CD4-positive, alpha-beta T cell treated with Interferon gamma for 1 hour (primary cell): ENCODE measurements around the gene LMOD1.
"Not testable (repeated sequence)": the region's sequence is repeated elsewhere in the genome, so short reads cannot be mapped to it uniquely, and the experiment has no call there.

Experiments
- DNase-seq: peaks from one replicate; pipeline ENCODE4 v3.0.0-alpha.2; 2020

Gene LMOD1

DNA sequence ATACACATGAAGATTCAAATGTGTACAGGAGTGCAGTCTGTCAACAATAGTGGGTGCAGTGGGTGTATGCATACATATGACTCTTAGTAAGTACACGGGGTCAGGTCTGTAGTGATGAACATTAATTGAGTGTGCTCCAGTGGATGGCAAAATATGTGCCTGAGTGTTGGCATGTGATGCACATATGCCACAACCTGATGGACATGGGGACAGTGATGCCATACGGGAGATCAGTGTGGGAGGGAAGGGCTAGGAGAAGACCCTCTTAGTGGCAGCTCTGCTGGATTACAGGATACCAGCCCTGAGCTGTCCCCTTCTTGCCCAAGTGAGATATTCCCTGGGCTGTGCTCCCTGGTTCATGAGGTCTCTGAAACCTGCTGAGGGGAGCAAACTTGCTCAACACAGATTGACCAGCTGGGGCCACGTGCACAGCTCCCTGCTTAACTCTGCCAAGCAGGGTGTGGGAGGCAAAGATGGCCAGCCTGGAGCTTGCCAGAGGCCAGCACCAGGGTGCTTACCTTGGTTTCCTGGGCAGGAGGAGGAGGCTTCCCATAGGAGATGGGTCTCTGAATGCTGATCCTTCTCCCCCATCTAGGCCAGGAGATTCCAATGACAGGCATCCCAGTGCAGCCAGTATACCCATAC lies 55.4 kb downstream of the LMOD1 start:
- no peak for DNase-seq

DNA sequence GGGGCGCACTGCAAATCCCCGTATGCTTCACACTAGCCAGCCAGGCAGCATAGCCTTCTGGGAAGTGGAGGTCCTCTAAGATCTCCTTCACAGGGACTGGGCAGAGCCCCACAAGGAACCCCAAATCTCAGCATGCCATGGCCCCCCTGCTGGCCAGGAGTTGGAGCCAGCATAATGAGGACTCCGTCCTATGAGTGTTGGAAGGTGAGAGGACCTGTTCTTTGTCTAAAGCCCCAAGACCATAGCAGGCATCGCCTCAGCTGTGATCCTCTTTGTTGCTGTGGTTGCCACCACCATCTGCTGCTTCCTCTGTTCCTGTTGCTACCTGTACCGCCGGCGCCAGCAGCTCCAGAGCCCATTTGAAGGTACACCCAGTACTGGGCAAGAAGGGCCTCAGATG lies 56.1 kb downstream of the LMOD1 start:
- no peak for DNase-seq

DNA sequence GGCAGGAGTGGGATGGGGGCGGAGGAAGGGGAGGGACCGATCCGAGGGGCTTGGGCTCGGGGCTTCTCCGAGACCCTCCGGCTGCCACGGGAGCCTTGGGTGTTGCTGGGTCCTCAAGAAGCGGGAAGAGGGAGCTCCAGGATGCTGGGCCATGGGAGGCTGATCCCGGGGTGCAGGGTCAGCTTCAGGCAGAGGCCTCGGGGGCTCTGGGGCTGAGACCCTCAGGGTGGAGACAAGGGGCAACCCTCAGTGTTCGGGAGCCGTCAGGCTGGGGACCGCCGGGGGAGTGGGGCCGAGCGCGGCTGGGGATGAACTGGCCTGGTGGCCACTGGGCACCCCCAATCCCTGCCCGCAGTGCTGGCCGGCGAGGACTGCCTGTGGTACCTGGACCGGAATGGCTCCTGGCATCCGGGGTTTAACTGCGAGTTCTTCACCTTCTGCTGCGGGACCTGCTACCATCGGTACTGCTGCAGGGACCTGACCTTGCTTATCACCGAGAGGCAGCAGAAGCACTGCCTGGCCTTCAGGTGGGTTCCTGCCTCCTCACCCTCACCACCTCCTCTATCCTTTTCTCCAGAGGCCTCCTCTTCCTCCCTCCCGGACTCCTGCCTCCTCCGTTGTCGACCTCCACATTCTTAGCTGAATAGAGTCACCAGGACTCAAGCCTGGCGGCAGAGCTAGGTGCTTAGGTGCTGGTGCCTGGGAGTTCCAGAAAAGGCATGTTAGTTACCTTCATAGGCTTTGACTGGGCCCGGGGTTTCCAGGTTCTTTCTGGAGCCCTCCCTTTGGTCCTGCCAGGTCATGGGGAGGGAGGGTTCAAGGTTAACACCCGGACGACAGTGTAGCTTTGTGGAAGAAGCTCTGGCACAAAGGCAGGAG lies 57.0 kb downstream of the LMOD1 start:
- no peak for DNase-seq

DNA sequence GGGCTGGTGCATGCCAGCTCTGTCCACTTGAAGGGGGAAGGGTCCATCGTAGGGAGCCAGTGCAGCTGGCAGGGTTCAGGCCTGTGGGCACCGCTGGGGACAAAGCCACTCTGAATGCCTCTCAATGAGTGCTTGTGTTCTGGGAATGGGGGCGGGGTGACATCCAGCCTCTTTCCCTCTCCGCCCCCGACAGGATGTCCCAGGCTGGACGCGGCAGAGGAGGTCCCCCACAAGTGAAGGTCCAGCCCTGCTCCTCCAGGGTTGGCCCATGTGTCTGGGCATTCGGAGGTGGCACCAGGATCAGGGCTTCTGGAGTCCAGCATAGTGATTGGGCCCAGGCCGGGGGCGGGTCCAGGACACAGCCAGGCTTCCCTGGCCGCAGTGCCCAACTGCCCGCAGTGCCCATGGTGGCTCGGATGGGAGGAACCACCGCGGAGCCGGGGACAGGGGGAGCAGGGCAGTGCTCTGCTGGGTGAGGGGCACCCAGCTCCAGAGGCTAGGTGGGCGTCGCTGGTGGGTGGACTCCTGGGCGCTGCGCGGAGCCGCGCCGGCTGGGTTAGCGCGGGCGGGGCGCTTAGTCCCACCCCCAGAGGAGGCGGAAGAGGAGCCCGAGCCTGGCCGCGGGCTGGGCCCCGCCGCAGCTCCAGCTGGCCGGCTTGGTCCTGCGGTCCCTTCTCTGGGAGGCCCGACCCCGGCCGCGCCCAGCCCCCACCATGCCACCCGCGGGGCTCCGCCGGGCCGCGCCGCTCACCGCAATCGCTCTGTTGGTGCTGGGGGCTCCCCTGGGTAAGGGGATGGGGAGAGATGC lies 57.9 kb downstream of the LMOD1 start, which contains the start of gene SHISA4:
Gene SHISA4 (plus strand): TSS at position 617 of the 808 bp plus-strand sequence. CDS start 97 bp downstream, at position 714.
- DNase-seq = no peak

DNA sequence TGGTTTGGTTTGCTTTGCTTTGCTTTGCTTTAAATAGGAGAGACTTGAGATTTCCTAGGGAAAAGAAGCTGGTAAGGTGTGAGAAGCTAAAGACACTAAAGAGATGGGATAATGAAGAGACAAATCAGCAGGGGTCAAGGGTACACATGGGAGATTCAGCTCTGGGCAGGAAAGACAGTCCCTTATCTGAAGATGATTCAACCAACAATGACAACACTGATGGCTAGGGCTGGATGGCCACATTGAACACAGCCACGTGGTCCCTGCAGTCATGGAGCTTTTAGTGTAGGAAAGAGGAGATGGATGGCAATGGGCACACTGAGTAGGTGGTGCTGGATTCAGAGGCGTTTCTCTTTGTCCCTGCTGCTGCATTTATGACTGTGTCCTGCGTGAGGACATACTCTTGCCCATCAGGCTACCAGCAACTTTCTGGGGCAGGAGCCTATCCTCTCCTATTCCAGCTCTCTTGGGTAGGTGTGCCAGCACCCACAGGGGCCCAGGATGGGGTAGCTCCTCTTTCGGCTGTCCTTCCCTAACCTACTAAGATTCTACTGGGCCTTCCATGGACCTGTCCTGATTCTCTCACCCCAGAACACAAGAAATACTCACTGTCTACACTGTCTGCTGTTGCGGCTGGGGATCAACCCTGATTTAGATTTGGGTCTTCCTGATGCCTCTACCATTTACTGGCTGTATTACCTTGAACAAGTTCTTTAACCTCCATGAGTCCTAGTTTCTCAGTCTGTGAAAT lies 59.1 kb downstream of the LMOD1 start:
- DNase-seq = no peak

DNA sequence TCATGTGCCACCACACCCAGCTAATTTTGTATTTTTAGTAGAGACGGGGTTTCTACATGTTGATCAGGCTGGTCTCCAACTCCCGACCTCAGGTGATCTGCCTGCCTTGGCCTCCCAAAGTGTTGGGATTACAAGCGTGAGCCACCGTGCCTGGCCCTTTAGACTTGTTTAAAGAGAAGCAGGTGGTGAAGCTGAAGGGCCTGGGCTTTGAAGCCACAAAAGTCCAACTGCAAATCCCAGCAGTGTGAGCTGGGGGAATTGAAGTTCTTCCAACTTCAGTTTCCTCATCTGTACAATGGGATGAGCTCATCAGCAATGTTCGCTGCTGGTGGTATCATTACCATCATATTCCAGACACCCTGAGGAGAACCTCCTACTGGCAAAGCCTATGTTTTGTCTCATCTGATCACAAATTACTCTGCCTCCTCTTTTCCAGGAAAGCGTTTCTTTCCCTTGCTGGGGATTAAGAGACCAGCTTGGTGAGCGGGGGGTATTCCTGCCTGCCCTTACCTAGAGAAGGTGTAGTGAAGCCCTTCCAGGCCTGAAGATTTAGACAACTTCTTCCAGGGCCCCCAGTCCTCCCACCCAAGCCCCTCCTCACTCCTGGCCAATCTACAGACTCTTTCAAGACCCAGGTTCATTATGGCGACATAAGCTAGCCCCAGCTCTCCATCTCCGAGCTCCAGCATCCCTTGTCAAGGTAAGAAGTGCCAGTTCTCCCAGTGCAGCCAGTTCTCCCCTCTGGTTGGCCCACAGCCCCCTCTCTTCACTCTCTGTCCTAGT lies 60.1 kb downstream of the LMOD1 start:
- no peak for DNase-seq

DNA sequence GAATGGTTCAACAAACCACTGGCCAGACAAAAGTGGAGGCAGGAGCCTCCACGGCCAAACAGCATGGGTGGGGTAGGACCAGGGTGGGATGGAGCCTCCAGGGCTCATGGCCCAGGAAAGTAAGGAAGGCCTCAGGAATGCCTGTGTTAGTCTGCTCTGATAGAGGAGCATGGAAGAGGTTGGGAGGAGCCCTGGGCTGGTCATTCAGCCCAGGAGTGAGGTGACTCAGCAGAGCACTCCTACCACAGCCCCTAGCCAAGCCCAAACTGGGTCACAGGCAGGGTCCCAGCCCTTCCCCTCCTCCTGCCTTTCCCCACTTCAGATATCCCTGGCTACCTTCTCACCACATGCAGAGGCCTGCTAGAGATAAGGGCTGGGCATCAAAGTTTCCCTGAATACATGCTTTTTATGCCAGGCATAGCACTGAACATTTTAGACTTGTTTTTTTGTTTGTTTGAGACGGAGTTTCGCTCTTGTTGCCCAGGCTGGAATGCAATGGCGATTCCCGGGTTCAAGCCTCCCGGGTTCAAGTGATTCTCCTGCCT lies 60.7 kb downstream of the LMOD1 start:
- no peak for DNase-seq

DNA sequence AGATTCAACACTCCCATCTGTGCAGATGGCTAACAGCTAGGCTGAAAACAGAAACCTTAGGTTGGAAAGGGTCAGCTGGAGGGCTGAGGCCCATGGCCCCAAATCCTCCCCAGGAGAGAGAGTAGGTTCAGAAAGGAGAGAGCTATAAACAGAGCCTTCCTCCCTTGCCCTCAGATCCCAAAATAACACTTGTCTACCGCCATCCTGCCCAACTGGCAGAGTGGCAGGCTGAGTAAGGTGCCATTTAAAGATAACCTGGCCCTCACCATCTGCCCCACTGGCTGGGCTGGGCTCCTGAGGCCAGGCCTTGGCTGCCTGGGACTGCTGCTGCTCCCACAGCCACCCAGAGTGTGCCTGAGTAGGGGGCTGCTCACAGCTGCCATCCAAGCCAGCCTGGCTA lies 61.9 kb downstream of the LMOD1 start:
- DNase-seq = no peak

DNA sequence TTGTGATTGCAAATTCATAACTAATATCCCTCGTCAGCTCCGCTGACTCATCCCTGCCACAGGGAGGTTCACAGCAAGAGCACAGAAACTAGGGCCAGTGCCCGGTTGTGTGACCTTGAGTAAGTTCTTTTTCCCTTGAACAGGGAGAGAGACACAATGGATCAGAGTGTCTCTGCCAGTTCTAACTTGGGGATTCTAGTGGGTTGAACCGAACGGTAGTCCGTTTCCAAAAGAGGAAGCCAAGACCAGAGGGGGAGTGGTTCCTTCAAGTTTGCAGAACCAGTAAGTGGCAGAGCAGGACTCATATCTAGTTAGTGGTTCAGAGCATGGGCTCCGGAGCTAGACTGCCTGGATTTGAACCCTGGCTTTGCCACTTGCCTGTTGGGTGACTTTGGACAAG lies 62.6 kb downstream of the LMOD1 start:
- DNase-seq = peak; percentile 4

DNA sequence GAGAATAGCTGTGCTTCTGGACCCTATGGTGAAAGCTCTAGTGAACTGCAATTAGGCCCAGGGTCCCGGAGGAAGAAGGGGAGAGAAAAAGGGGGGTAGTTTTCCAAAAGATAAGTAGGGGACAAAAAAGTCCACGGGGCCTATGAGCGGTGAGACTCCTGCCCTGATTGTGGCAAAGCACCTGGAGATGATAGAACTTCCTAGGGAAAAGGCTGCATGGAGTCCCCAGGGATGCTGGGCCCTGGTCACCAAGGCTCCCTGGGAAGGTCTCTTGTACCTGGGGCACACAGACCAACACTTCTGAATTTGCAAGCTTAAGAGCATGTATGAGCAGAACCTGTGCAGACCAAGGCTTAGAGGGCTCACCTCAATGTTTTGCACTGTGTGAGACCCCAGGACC lies 63.1 kb downstream of the LMOD1 start:
- DNase-seq = no peak

DNA sequence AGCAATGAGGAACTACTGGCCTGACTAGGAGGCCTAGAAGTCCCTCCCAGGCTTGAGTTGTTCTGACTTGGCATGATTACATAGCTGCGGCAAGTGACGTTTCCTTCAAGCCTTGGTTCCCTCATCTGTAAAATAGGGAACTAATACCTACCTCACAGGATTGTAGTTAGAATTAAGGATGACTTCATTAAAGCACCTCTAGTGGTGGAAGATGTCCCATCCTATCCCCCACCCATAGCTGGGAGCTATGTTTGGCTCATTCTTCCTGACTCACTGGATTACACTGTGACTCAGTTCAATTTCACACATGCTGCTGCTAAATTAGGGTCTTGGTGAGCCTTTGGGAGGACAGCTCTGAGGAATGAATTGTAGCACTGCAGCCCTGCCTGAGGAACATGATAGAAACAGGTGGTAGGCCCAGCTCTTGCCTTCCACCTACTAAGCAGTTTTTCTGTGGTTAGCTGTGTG lies 63.6 kb downstream of the LMOD1 start:
- DNase-seq = peak; percentile 64

DNA sequence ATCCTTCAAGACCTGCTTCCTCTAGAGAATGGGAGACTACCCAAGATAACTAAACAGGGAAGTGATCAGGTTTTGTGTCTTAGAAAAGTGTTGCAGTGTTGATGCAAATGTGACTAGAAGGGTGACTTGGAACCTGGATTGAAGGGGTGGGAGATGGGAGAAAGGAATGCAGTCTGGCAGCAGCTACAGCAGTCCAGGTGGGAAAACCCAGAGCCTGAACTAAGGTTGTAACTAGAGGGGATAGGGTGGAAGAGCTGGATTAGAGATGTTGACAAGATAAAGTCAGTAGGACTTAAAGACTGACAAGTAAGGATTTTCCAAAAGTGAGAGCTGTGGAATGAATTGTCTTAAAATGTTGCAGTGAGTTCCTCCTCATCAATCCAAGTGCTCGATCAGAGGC lies 64.7 kb downstream of the LMOD1 start:
- no peak for DNase-seq

DNA sequence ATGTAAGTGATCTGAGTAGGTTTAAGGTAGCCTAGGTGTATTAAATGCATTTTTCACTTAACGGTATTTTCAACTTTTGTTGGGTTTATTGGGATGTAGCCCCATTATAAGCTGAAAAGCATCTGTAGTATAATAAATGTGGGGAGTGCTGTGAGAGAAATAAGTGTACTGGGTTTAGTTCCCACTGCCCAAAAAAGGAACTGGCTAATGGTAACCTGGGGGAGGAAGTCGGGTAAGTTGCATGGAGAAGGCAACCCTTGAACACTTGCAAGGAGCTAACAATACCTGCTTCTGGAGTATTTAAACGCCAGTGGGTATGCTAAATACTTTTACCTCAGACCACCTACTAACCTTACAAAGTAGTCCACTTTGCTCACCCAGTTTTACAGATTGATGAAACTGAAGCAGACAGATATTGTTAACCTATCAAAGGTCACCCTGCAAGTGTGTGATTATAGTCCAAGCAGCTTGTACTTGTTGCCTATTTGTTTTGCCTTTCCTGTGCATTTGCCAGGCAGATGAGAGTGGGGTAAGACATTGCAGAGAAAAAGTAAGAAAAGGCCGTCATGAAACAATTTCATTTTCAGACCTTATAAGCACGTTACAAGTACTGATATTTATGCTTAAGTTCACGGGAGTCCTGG lies 65.3 kb downstream of the LMOD1 start:
- no peak for DNase-seq

DNA sequence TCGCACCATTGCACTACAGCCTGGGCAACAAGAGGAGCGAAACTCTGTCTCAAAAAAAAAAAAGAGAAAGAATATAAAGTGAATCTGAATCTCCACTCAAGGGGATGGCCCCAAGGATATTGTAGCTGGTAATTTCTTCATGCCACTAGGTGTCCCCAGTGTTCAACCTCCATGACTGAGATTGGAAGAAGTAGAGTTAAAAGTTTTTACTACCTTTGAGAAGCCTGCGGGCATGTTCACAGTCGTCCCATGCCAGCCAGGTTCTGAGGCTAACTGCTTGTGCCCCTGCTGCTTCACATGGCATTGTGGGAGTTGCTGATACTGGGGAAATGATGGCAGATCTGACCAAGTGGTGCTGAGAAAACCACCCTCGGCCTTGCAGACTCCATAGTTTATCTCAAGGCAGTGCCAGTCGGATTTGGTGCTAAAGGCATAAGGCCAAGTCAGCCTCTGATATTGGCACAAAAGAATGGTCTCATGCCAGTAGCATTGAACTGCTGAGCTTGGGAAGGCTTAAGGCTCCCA lies 68.4 kb downstream of the LMOD1 start:
- no peak for DNase-seq

DNA sequence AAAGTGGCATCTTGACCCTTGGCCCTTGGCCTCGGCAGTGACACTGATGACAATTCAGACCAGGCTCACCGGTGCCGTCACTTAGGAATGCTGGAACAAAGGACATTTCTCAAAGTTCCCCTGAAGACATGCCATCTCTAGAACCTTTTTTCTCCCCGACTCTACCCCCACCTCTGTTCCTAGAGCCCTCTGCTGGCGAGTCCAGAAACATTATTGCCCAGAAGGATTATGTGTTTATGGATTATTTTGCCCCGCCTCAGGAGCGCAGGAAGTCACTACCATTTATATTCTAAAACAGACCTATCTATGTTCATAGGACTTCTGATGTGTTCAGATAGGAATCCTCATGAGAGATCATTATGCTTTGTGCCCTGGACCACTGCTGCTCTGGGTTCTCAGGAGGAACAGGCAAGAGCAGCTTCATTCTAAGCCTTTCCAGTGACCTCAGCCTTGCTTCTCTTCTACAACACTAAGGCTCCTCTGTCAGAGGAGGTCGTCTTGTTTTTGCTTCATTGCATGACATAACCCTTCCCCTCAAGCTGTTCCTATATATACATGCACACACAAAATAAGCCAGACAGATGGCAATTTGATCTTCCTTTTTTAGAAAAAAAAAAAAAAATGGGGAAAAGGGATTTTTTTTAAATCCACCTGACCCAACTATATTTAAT lies 70.1 kb downstream of the LMOD1 start:
- no peak for DNase-seq

DNA sequence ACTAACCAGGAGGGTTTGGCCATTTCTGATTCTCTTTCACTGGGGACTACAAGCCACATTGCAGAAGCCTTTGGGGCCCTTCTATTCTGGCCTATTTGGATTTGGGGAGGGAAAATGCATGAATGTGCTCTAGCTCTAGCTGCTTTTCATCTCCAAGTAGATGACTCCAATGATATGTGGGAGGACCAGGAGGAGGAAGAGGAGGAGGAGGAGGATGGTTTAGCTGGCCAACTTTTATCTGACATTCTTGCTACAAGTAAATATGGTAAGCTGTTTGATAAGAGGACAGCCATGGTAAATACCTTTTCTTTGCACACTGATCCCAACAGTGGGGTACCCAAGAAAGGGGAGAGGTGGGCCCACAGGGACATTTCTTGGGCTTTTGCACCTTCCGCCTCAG lies 71.7 kb downstream of the LMOD1 start:
- DNase-seq = no peak

DNA sequence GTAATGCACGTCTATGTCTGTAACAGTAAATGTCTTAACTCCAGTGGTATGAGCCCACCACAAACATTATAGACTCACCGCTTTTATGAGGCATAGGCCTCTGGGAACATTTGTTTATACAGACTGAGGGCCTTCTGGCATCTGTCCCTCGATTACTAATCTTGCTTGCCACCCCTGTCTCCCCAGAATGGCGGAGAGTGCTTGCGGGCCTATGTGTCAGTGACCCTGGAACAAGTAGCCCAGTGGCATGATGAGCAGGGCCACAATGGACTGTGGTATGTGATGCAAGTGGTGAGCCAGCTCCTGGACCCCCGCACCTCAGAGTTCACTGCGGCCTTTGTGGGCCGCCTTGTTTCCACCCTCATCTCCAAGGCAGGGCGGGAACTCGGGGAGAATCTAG lies 76.0 kb downstream of the LMOD1 start:
- DNase-seq = no peak

DNA sequence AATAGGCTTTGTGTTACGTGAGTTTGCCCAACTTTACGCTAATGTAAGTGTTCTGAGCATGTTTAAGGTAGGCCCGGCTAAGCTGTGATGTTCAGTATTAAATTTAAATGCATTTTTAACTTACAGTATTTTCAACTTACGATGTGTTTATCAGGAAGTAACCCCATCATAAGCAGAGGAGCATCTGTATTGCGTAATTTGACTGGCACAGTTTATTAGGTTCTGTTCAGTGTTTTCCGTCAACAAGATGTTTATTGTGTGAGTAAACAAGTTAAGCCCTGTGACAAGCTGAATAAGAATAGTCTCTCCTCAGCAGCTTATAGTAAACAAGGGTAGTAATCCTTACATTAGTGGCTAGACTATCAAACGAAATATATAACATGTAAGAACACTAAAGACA lies 84.9 kb downstream of the LMOD1 start:
- no peak for DNase-seq

DNA sequence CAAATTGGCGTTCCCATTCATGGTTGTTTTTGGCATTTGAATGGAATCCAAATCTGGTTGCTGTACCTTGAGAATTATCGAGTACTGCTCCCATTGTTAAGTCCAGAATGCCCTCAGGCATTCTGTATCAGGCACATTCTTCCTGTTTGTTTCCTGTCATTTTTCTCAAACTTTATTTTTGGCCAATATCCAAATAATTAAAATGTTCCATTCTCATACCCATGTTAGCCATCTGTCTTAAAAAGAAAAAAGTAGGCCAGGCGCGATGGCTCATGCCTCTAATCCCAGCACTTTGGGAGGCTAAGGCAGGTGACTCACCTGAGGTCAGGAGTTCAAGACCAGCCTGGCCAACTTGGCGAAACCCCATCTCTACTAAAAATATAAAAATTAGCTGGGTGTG lies 86.9 kb downstream of the LMOD1 start:
- no peak for DNase-seq

DNA sequence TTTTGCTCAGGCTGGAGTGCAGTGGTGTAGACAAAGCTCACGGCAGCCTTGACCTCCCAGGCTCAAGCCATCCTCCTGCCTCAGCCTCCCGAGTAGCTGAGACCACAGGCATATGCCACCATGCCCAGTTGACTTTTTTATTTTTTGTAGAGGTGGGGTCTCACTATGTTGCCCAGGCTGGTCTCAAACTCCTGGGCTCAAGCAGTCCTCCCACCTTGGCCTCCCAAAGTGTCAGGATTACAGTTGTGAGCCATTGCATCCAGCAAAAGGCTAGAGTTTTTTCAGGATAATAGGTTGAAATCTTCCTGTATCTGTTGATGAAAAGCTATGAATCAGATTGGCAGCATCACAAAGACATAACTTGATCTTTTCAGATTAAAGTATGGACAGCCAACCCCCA lies 89.6 kb downstream of the LMOD1 start:
- not testable (repeated sequence) for DNase-seq
